KMS-11 (cell line): ENCODE results near the gene HOPX.

Experiments used
- H2AFZ ChIP-seq: fragments of 200-600 bp; sonication (generic); 2 replicates; pipeline ENCODE4 v1.6.1; 2016; ENCODE audit warnings: antibody characterized with exemption, mixed run types, low read depth
- H3K27ac ChIP-seq: fragments of 200-600 bp; sonication (generic); 2 replicates; pipeline ENCODE4 v1.6.1; 2016; ENCODE audit warnings: mild to moderate bottlenecking, mixed run types
- H3K27me3 ChIP-seq: fragments of 200-600 bp; sonication (generic); 2 replicates; pipeline ENCODE4 v1.6.1; 2017; ENCODE audit warnings: mild to moderate bottlenecking, low read depth, mixed run types, moderate library complexity; ENCODE audit not compliant: insufficient read depth
- H3K36me3 ChIP-seq: fragments of 200-600 bp; sonication (generic); 2 replicates; pipeline ENCODE4 v1.6.1; 2017; ENCODE audit warnings: mild to moderate bottlenecking, mixed run types; ENCODE audit not compliant: insufficient read depth
- H3K4me1 ChIP-seq: fragments of 200-600 bp; sonication (generic); 2 replicates; pipeline ENCODE4 v1.6.1; 2016; ENCODE audit warnings: mild to moderate bottlenecking, low read depth, mixed run types; ENCODE audit not compliant: poor library complexity, severe bottlenecking
- H3K4me2 ChIP-seq: fragments of 200-600 bp; sonication (generic); 2 replicates; pipeline ENCODE4 v1.7.0; 2016; ENCODE audit warnings: mild to moderate bottlenecking, mixed run types
- H3K4me3 ChIP-seq: fragments of 200-600 bp; sonication (generic); IDR thresholded peaks from 2 replicates; pipeline ENCODE4 v1.6.1; 2017; ENCODE audit warnings: low read depth, low read length, mixed read lengths; ENCODE audit not compliant: insufficient read depth
- H3K79me2 ChIP-seq: fragments of 200-600 bp; sonication (generic); 2 replicates; pipeline ENCODE4 v1.6.1; 2016; ENCODE audit warnings: low read depth, mixed run types; ENCODE audit not compliant: insufficient read depth
- H3K9ac ChIP-seq: fragments of 200-600 bp; sonication (generic); 2 replicates; pipeline ENCODE4 v1.6.1; 2016; ENCODE audit warnings: mild to moderate bottlenecking, mixed run types
- H4K20me1 ChIP-seq: fragments of 200-600 bp; sonication (generic); 2 replicates; pipeline ENCODE4 v1.6.1; 2016; ENCODE audit warnings: mild to moderate bottlenecking, mixed run types; ENCODE audit not compliant: insufficient read depth
- TF ChIP-seq, protein P1 (sequence below): fragments of 200-600 bp; sonication (generic); conservative IDR thresholded peaks from 2 replicates; pipeline ENCODE4 v1.6.1; 2017; ENCODE audit warnings: low read depth, mild to moderate bottlenecking, antibody characterized with exemption, low read length, moderate library complexity, mixed read lengths

HOPX gene

DNA sequence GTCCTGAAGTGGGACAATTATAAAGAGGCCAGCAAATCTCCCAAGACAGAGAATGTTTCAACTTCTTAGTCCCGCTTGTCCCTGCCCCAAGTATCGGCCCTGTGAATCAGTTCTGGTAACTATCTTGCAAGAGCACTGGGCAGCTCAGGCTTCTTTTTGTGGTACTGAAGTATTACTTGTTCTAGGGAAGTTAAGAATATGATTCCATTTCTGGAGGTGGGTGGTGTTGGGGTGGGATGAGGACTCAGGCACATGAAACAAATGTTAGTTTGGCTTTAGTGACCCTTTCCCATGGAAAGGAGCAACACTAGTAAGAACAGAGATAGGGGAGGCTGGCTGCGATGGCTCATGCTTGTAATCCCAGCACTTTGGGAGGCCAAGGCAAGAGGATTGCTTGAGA is 28.9 kb downstream of the HOPX start:
- H3K27me3 ChIP-seq, result no peaks in the 10 kb centered on the region
- no peak overlapping the region for H3K27ac ChIP-seq
- no peak overlapping the region for H3K4me3 ChIP-seq
- no peaks in the 10 kb centered on the region for H3K4me1 ChIP-seq
- no peaks in the 10 kb centered on the region for H3K36me3 ChIP-seq
- no peaks in the 10 kb centered on the region for H3K79me2 ChIP-seq
- no peaks in the 10 kb centered on the region for H4K20me1 ChIP-seq
- H2AFZ ChIP-seq, result no peak overlapping the region
- H3K4me2 ChIP-seq, result no peak overlapping the region
- TF ChIP-seq, protein P1, sequence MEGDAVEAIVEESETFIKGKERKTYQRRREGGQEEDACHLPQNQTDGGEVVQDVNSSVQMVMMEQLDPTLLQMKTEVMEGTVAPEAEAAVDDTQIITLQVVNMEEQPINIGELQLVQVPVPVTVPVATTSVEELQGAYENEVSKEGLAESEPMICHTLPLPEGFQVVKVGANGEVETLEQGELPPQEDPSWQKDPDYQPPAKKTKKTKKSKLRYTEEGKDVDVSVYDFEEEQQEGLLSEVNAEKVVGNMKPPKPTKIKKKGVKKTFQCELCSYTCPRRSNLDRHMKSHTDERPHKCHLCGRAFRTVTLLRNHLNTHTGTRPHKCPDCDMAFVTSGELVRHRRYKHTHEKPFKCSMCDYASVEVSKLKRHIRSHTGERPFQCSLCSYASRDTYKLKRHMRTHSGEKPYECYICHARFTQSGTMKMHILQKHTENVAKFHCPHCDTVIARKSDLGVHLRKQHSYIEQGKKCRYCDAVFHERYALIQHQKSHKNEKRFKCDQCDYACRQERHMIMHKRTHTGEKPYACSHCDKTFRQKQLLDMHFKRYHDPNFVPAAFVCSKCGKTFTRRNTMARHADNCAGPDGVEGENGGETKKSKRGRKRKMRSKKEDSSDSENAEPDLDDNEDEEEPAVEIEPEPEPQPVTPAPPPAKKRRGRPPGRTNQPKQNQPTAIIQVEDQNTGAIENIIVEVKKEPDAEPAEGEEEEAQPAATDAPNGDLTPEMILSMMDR, result no peak
- H3K9ac ChIP-seq, result no peak overlapping the region

DNA sequence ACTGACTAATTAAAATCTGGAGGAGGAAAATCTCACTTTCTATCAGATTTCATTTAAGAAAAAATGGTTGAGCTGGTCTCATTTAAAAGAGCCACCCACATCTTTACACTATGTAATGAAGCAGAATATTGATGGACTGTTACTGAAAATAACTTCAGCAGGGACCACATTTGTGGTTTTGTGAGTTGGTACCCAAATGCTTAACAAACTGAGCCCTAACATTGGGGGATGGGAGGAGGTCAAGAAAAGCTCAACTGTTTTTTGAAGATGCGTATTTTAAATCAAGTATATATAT is 30.1 kb downstream of the HOPX start:
- no peaks in the 10 kb centered on the region for H3K36me3 ChIP-seq
- TF ChIP-seq, protein P1, result no peak
- no peaks in the 10 kb centered on the region for H3K79me2 ChIP-seq
- no peak overlapping the region for H3K4me3 ChIP-seq
- no peak overlapping the region for H2AFZ ChIP-seq
- H3K4me2 ChIP-seq, result no peak overlapping the region
- no peaks in the 10 kb centered on the region for H3K27me3 ChIP-seq
- no peaks in the 10 kb centered on the region for H3K4me1 ChIP-seq
- H3K9ac ChIP-seq, result no peak overlapping the region
- no peak overlapping the region for H3K27ac ChIP-seq
- no peaks in the 10 kb centered on the region for H4K20me1 ChIP-seq

DNA sequence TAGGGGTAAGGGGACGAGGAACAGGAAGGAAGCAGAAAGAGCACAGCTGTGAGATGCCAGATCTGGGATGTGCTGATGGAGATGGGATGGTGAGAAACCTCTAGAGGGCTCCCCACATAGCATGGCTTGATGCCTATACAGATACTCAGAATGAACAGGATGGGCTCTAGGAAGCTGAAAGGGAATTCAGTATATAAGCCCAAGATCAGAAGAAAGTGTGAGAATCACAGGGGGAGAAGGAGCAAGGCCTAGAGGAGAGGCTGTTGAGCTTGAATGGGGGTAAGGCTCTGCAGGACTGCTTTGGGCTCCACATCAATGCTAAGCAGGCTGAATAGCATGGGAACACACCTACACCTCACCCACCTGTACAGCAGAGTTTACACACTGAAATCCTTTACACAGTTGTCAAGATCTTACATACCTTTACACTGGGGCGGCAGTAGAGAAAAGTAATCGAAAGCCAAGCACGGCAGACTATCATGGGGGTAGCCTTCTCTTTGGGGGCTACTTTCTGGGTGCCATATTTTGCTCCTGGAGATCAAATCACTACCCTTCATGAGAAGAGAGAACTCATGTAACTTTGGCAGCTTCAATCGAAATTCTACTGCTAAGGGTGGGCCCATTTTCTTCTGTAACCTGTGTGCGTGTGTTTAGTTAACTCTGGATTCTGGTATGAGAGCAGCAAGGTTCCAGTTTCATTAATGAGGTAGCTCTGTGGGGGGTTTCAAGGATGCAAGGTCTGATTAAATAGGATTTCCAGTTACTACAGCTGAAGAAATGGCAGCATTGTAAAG is 30.6 kb downstream of the HOPX start:
- Histone ChIP-seq H4K20me1 (no peaks in the 10 kb centered on the region), H3K9ac (no peak overlapping the region), H3K4me1 (no peaks in the 10 kb centered on the region), H3K27ac (no peak overlapping the region), H3K4me3 (no peak overlapping the region), H3K36me3 (no peaks in the 10 kb centered on the region), H3K27me3 (no peaks in the 10 kb centered on the region), H3K79me2 (no peaks in the 10 kb centered on the region), H3K4me2 (no peak overlapping the region), H2AFZ (no peak overlapping the region)
- TF ChIP-seq, protein P1, result no peak

DNA sequence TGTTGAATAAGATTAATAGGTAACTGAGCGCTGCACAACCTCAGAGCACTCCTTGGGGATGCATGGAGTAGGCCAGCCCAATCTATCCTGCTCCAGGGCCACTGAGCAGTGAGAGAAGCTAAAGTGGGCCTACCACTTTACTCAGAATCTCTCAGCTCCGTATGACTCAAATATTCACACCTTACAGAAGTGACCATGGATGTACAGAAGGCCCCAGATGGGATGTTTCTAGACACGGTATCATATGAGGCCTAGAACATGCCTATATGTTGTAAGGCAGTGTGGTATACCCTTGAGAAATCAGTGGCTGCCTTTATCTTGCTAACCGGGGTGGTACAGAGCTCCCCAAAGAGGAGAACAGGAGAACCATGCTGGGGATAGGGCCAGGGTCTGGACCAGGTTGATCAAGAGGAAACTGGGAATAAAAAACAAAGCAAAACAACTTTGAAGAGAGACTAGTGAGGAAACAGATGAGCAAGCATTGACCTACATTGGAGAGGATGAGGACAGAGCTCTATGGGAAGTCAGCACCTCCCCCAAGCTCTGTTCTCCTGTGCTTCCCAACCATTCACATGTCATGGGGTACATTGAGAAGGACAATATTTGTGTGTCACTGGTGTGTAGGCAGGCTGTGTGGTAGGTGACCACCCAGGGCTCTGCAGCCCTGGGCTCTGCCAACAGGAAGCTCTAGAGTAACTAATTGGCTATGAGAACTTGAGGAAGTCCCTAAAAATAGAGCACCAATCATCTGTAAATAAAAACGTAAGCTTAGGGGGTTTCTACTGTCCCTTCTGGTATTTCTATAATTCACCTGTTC is 31.4 kb downstream of the HOPX start:
- H3K9ac ChIP-seq, result no peak overlapping the region
- no peak overlapping the region for H3K27ac ChIP-seq
- H2AFZ ChIP-seq, result no peak overlapping the region
- H4K20me1 ChIP-seq, result no peaks in the 10 kb centered on the region
- no peak overlapping the region for H3K4me2 ChIP-seq
- H3K27me3 ChIP-seq, result no peaks in the 10 kb centered on the region
- H3K4me1 ChIP-seq, result no peaks in the 10 kb centered on the region
- H3K79me2 ChIP-seq, result no peaks in the 10 kb centered on the region
- no peaks in the 10 kb centered on the region for H3K36me3 ChIP-seq
- H3K4me3 ChIP-seq, result no peak overlapping the region
- TF ChIP-seq, protein P1, result no peak
